ENCODE data around the gene CAMP. TPM values are rescaled to one million over a fixed set of nuclear protein-coding genes. Genes with fewer than 3 reads are reported as not detected.

CAMP gene
- total and polyA plus RNA-seq, 2 of the 13 experiments (the other 11 are each of a cell fraction or from before 2014, with no cell fraction given) = not detected

DNA sequence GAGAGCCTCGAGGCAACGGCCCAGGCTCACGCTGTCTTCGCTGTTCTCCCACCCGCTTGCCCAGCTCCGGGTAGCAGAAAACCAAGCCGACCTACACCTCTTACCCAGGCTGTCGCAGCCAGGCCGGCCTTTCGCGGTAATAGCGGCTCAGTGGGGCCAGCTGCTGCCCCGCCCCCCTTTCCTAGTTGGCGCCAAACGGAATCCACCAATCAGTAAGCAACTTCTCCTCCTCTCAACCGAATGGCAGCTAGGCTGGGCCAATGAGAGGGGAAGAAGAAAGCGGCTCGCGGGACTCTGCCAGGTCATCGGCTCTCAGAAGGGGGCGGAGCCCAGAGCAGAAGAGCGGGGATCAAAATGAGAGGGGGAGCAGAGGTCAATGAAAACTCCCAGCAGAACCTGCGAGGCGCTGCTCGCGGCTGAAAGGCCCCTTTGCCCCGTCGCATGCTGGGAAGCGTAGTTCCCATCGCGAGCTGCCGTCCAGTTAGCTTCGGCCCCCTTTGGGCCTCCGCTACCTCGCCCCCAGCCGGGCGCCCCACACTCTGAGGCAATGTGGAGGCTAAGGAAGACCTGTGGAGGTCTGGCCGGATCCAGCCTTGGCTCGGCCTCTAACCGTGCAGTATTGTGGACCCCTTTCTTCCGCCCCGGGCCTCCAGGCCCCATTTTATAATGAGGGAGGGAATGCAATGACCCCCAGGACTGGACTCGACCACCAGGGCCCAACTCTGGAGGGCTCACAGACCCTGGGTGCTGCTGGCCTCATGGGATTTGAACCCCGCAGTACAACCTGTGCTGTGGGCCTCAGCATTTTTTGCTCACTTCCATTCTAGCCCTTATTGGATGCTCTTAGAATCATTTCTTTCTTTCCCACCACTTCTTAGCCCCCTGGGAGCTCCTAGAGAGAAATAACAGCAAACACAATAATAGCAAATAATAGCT is 34.8 kb upstream of the CAMP start, which contains the start of gene CDC25A (continued):
- TF ChIP-seq ZBTB38 (CRISPR knock-in tag; IDR thresholded peaks at IDR 0.05) = peak; percentile 11; the same call in 1 of the 2 replicates
- no peak for TF ChIP-seq SOX6 (IDR thresholded peaks at IDR 0.05)
- peak; percentile 51; the same call in 1 of the 2 replicates for TF ChIP-seq SOX6 (CRISPR knock-in tag; IDR thresholded peaks at IDR 0.05)
- TF ChIP-seq ZNF44 (CRISPR knock-in tag; IDR thresholded peaks at IDR 0.05) = 0 out of 2 replicates have a peak, but pooled peaks have one; percentile 66
- TF ChIP-seq ZBTB7B (CRISPR knock-in tag; IDR thresholded peaks at IDR 0.05) = peak; percentile 62; the same call in 1 of the 2 replicates
- peak; percentile 66; the same call in 1 of the 2 replicates for TF ChIP-seq SUZ12 (IDR thresholded peaks at IDR 0.05; ENCODE audit: low read depth, low read length)
- TF ChIP-seq, protein P1, sequence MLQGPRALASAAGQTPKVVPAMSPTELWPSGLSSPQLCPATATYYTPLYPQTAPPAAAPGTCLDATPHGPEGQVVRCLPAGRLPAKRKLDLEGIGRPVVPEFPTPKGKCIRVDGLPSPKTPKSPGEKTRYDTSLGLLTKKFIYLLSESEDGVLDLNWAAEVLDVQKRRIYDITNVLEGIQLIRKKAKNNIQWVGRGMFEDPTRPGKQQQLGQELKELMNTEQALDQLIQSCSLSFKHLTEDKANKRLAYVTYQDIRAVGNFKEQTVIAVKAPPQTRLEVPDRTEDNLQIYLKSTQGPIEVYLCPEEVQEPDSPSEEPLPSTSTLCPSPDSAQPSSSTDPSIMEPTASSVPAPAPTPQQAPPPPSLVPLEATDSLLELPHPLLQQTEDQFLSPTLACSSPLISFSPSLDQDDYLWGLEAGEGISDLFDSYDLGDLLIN (CRISPR knock-in tag; IDR thresholded peaks at IDR 0.05; ENCODE audit: borderline replicate concordance) = peak; percentile 51; the same call in 1 of the 2 replicates
- no peak for TF ChIP-seq ZNF790 (CRISPR knock-in tag; IDR thresholded peaks at IDR 0.05; ENCODE audit: borderline replicate concordance)
- 0 out of 2 replicates have a peak, but pooled peaks have one; percentile 45 for TF ChIP-seq ZNF256 (CRISPR knock-in tag; conservative IDR thresholded peaks at IDR 0.05)
- TF ChIP-seq PHF8 (CRISPR knock-in tag; IDR thresholded peaks at IDR 0.05) = peak; percentile 85
- TF ChIP-seq, protein P2, sequence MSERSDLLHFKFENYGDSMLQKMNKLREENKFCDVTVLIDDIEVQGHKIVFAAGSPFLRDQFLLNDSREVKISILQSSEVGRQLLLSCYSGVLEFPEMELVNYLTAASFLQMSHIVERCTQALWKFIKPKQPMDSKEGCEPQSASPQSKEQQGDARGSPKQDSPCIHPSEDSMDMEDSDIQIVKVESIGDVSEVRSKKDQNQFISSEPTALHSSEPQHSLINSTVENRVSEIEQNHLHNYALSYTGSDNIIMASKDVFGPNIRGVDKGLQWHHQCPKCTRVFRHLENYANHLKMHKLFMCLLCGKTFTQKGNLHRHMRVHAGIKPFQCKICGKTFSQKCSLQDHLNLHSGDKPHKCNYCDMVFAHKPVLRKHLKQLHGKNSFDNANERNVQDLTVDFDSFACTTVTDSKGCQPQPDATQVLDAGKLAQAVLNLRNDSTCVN (CRISPR knock-in tag; IDR thresholded peaks at IDR 0.05; ENCODE audit: borderline replicate concordance) = 0 out of 2 replicates have a peak, but pooled peaks have one; percentile 19
- TF ChIP-seq ATF1 (CRISPR knock-in tag; IDR thresholded peaks at IDR 0.05) = peak; percentile 74
- TF ChIP-seq MXI1 (IDR thresholded peaks at IDR 0.05; ENCODE audit: borderline replicate concordance, low read depth, low read length) = peak; percentile 89; the same call in 2 of the 3 replicates
- 0 out of 2 replicates have a peak, but pooled peaks have one; percentile 22 for TF ChIP-seq MED13 (CRISPR knock-in tag; IDR thresholded peaks at IDR 0.05)
- 0 out of 2 replicates have a peak, but pooled peaks have one; percentile 38 for TF ChIP-seq JUND (CRISPR knock-in tag; IDR thresholded peaks at IDR 0.05)
- TF ChIP-seq KDM3A (CRISPR knock-in tag; IDR thresholded peaks at IDR 0.05; ENCODE audit: low read depth) = peak; percentile 10; the same call in 1 of the 2 replicates
- TF ChIP-seq, protein P3, sequence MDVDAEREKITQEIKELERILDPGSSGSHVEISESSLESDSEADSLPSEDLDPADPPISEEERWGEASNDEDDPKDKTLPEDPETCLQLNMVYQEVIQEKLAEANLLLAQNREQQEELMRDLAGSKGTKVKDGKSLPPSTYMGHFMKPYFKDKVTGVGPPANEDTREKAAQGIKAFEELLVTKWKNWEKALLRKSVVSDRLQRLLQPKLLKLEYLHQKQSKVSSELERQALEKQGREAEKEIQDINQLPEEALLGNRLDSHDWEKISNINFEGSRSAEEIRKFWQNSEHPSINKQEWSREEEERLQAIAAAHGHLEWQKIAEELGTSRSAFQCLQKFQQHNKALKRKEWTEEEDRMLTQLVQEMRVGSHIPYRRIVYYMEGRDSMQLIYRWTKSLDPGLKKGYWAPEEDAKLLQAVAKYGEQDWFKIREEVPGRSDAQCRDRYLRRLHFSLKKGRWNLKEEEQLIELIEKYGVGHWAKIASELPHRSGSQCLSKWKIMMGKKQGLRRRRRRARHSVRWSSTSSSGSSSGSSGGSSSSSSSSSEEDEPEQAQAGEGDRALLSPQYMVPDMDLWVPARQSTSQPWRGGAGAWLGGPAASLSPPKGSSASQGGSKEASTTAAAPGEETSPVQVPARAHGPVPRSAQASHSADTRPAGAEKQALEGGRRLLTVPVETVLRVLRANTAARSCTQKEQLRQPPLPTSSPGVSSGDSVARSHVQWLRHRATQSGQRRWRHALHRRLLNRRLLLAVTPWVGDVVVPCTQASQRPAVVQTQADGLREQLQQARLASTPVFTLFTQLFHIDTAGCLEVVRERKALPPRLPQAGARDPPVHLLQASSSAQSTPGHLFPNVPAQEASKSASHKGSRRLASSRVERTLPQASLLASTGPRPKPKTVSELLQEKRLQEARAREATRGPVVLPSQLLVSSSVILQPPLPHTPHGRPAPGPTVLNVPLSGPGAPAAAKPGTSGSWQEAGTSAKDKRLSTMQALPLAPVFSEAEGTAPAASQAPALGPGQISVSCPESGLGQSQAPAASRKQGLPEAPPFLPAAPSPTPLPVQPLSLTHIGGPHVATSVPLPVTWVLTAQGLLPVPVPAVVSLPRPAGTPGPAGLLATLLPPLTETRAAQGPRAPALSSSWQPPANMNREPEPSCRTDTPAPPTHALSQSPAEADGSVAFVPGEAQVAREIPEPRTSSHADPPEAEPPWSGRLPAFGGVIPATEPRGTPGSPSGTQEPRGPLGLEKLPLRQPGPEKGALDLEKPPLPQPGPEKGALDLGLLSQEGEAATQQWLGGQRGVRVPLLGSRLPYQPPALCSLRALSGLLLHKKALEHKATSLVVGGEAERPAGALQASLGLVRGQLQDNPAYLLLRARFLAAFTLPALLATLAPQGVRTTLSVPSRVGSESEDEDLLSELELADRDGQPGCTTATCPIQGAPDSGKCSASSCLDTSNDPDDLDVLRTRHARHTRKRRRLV (CRISPR knock-in tag; IDR thresholded peaks at IDR 0.05) = peak; percentile 36; the same call in 1 of the 2 replicates
- TF ChIP-seq, protein P4, sequence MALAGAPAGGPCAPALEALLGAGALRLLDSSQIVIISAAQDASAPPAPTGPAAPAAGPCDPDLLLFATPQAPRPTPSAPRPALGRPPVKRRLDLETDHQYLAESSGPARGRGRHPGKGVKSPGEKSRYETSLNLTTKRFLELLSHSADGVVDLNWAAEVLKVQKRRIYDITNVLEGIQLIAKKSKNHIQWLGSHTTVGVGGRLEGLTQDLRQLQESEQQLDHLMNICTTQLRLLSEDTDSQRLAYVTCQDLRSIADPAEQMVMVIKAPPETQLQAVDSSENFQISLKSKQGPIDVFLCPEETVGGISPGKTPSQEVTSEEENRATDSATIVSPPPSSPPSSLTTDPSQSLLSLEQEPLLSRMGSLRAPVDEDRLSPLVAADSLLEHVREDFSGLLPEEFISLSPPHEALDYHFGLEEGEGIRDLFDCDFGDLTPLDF (CRISPR knock-in tag; IDR thresholded peaks at IDR 0.05) = peak; percentile 99
- TF ChIP-seq GABPB1 (CRISPR knock-in tag; IDR thresholded peaks at IDR 0.05) = peak; percentile 72
- no peak for TF ChIP-seq SOX13 (IDR thresholded peaks at IDR 0.05)
- TF ChIP-seq SOX13 (CRISPR knock-in tag; conservative IDR thresholded peaks at IDR 0.05 in 1 of 2, IDR thresholded peaks at IDR 0.05 in 1 of 2) = peak in 1 of 2 experiments; percentile 11; a peak in 1 of 4 replicates

All from HepG2 (cell line).